Mesenchymal stem cell (in vitro differentiated cells and primary cell): ENCODE results near the gene CFP.

ENCODE experiments used
- DNase-seq: peaks from one replicate; pipeline ENCODE4 v3.0.0-alpha.2; 2013
- H2AFZ ChIP-seq: one replicate; pipeline ENCODE4 v1.6.1; 2013; ENCODE audit warnings: low read depth, mild to moderate bottlenecking, control low read depth, inconsistent platforms, low read length, moderate library complexity
- H2AK5ac ChIP-seq: 2 replicates; pipeline ENCODE4 v1.6.1; 2013; ENCODE audit warnings: low read length, moderate library complexity, mild to moderate bottlenecking, inconsistent platforms; ENCODE audit not compliant: severe bottlenecking
- H2BK120ac ChIP-seq: one replicate; pipeline ENCODE4 v1.6.1; 2013; ENCODE audit warnings: low read depth, mild to moderate bottlenecking, inconsistent platforms, low read length, moderate library complexity
- H2BK12ac ChIP-seq, 2 experiments: one replicate each; pipeline ENCODE4 v1.6.1; 2013; ENCODE audit warnings: inconsistent platforms in 2 of 2, low read length in 2 of 2, mild to moderate bottlenecking in 2 of 2, moderate library complexity in 2 of 2, control low read depth in 1 of 2
- H2BK15ac ChIP-seq: one replicate; pipeline ENCODE4 v1.6.1; 2013; ENCODE audit warnings: mild to moderate bottlenecking, low read depth, inconsistent platforms; ENCODE audit not compliant: poor library complexity, severe bottlenecking
- H2BK5ac ChIP-seq: 2 replicates; pipeline ENCODE4 v1.6.1; 2013; ENCODE audit warnings: low read depth, mild to moderate bottlenecking, low read length, control low read depth, inconsistent platforms; ENCODE audit not compliant: poor library complexity, severe bottlenecking
- H3K14ac ChIP-seq, 2 experiments: one replicate each; pipeline ENCODE4 v1.6.1; 2013; ENCODE audit warnings: inconsistent platforms in 2 of 2, low read length in 2 of 2, control low read depth in 1 of 2, mild to moderate bottlenecking in 1 of 2, moderate library complexity in 1 of 2
- H3K18ac ChIP-seq, 2 experiments: one replicate each; pipeline ENCODE4 v1.6.1; 2013; ENCODE audit warnings: inconsistent platforms in 2 of 2, low read length in 2 of 2, control low read depth in 1 of 2, low read depth in 1 of 2, mild to moderate bottlenecking in 1 of 2
- H3K23ac ChIP-seq, 2 experiments: one replicate each; pipeline ENCODE4 v1.6.1; 2013; ENCODE audit warnings: inconsistent platforms in 2 of 2, low read length in 2 of 2, mild to moderate bottlenecking in 2 of 2, moderate library complexity in 2 of 2, control low read depth in 1 of 2
- H3K27ac ChIP-seq: 2 replicates; pipeline ENCODE4 v1.5.1; 2013; ENCODE audit warnings: mild to moderate bottlenecking, moderate library complexity, low read length, control low read depth, inconsistent platforms; ENCODE audit not compliant: poor library complexity, severe bottlenecking
- H3K27me3 ChIP-seq, 2 experiments: 2 replicates each; pipeline versions ENCODE4 v1.6.1 to v1.7.0; 2013; ENCODE audit warnings: low read length in 2 of 2, mild to moderate bottlenecking in 2 of 2, moderate library complexity in 2 of 2, control low read depth in 1 of 2, inconsistent platforms in 1 of 2; ENCODE audit not compliant: control insufficient read depth in 1 of 2, insufficient read depth in 1 of 2
- H3K36me3 ChIP-seq, 2 experiments: 2 replicates each; pipeline versions ENCODE4 v1.6.1 to v1.7.0; 2013; ENCODE audit warnings: low read length in 2 of 2, control low read depth in 1 of 2, inconsistent platforms in 1 of 2, low read depth in 1 of 2, mild to moderate bottlenecking in 1 of 2; ENCODE audit not compliant: insufficient read depth in 2 of 2, control insufficient read depth in 1 of 2
- H3K4ac ChIP-seq, 2 experiments: one replicate each; pipeline ENCODE4 v1.6.1; 2013; ENCODE audit warnings: inconsistent platforms in 2 of 2, low read length in 2 of 2, mild to moderate bottlenecking in 2 of 2, moderate library complexity in 2 of 2, control low read depth in 1 of 2, low read depth in 1 of 2
- H3K4me1 ChIP-seq: 2 replicates; pipeline ENCODE4 v1.6.1; 2013; ENCODE audit warnings: low read depth, low read length, control low read depth; ENCODE audit not compliant: control insufficient read depth, insufficient read depth
- H3K4me2 ChIP-seq: 2 replicates; pipeline ENCODE4 v1.6.1; 2013; ENCODE audit warnings: low read length, mild to moderate bottlenecking, inconsistent platforms; ENCODE audit not compliant: poor library complexity, severe bottlenecking
- H3K4me3 ChIP-seq, 2 experiments: 2 replicates each; pipeline versions ENCODE4 v1.5.1 to v1.7.0; 2013; ENCODE audit warnings: low read length in 2 of 2, mild to moderate bottlenecking in 2 of 2, control low read depth in 1 of 2, low read depth in 1 of 2; ENCODE audit not compliant: insufficient read depth in 1 of 2
- H3K79me1 ChIP-seq: replicated peaks from 2 replicates; pipeline ENCODE4 v1.6.1; 2013; ENCODE audit warnings: mild to moderate bottlenecking, control low read depth, low read length, inconsistent platforms; ENCODE audit not compliant: poor library complexity, severe bottlenecking
- H3K9ac ChIP-seq: 2 replicates; pipeline ENCODE4 v1.7.0; 2013; ENCODE audit warnings: mild to moderate bottlenecking, low read length, moderate library complexity
- H3K9me3 ChIP-seq: 2 replicates; pipeline ENCODE4 v1.7.0; 2013; ENCODE audit warnings: mild to moderate bottlenecking, low read length; ENCODE audit not compliant: control insufficient read depth
- H4K8ac ChIP-seq: one replicate; pipeline ENCODE4 v1.6.1; 2013; ENCODE audit warnings: inconsistent platforms, mild to moderate bottlenecking, low read length, moderate library complexity
- H4K91ac ChIP-seq: one replicate; pipeline ENCODE4 v1.6.1; 2013; ENCODE audit warnings: mild to moderate bottlenecking, low read length, inconsistent platforms
- WGBS: methylation state at CpG from one replicate; pipeline ENCODE4 v1.1.7; 2013; ENCODE audit warnings: mixed read lengths; 5-methylcytosine and 5-hydroxymethylcytosine counted together

The CFP gene

DNA sequence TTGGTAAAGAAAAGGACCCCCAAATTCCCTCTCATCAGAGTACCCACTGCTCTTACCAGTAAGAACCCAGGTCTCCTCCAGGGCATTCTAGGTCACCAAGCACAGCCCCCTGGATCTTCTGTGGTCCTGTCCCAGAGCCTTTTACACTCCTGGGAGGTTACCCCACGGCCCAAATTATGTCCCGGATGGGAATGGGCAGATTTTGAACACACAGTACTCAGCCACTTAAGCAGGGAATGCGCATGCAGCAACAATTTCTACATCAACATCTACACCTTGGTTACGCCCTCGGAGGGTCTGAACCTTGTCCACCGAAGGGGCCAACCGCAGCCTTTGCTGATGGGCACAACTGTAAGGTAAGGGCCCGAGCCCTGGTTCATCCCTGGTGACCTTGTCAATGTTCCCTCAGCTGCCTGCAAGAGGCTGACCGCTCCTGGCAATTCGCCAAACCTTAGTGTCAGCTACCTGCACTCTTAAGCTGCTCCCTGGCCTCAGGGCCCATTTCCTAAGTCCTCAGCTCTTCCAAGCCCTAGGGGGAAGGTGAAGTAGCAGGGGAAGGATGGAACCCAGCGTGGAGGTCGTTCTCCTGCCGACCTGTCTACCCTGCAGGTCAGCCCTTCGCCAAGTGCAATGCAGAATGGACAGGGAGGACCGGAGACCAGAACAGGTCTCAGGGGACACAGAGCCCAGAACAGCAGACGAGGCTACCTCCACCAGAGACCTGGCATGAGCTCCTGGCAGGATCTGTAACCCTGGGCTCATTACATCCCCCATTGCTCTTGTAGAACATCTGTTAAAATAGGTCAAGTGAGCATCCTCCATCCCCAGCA, 41.6 kb downstream of the CFP start:
- H3K23ac ChIP-seq = no peak overlapping the region
- H3K4me1 ChIP-seq = peaks cover 10% of the 10 kb centered on the region
- H3K4me2 ChIP-seq = no peak overlapping the region
- 91% methylated on average over 12 of the region's 16 CpGs for WGBS
- no peak overlapping the region for H2AFZ ChIP-seq
- peaks cover 0 to 7% of the 10 kb centered on the region in 2 experiments for H3K27me3 ChIP-seq
- H4K8ac ChIP-seq = no peak overlapping the region
- no peak overlapping the region for H3K9ac ChIP-seq
- H3K36me3 ChIP-seq = peaks cover 19 to 24% of the 10 kb centered on the region in 2 experiments
- no peak overlapping the region for H2BK5ac ChIP-seq
- DNase-seq = no peak
- peaks cover 3% of the 10 kb centered on the region for H3K79me1 ChIP-seq
- no peak overlapping the region for H3K14ac ChIP-seq
- no peak overlapping the region for H3K27ac ChIP-seq
- no peak overlapping the region for H3K4me3 ChIP-seq
- H3K4ac ChIP-seq = no peak overlapping the region
- no peak overlapping the region for H2AK5ac ChIP-seq
- no peak overlapping the region for H4K91ac ChIP-seq
- H2BK12ac ChIP-seq = no peak overlapping the region
- no peak overlapping the region for H2BK120ac ChIP-seq
- no peak overlapping the region for H2BK15ac ChIP-seq
- no peaks in the 10 kb centered on the region for H3K9me3 ChIP-seq
- H3K18ac ChIP-seq = no peak overlapping the region

DNA sequence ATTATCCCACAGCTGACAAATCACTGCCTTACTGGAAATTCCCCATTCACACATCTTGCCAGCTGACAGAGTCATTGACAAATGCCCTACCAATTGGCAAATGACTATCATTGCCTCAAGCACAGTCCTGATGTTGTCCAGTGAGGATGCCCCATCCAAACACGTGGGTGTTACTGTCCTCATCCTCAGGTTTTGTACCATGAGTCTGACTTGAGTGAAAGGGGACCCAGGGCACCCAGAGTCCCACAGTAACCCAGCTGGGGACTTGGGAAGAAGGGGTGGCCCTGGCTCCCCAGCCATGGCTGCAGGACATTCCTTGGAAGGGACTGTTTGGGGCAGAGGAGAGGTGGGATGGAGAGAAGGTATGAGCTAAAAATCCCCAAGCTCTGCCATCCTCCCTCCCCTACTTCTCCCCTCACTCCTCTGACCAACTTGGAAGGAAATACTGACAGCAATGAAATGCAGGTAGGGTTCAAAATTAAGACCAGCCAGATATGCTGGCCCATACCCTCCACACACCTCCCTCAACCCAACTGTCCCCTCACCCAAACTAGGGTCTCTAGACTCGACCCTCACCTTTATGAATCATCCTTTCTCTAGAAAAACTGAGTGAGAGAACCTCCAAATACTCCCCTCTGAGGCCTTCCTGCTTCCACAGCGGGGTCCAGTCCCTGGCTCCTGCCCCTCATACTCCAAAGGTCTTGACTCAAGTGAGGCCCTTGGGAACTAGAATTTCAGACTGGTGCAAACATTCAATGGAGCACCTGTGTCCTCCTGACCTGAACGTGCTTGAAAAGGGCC, 42.4 kb downstream of the CFP start:
- peaks cover 10% of the 10 kb centered on the region for H3K4me1 ChIP-seq
- no peak overlapping the region for H3K23ac ChIP-seq
- H3K36me3 ChIP-seq = peaks cover 19 to 24% of the 10 kb centered on the region in 2 experiments
- DNase-seq = no peak
- H3K4me2 ChIP-seq = no peak overlapping the region
- WGBS = 62% methylated on average over 4 of the region's 4 CpGs
- no peak overlapping the region for H4K8ac ChIP-seq
- no peak overlapping the region for H4K91ac ChIP-seq
- H2BK120ac ChIP-seq = no peak overlapping the region
- H2AFZ ChIP-seq = no peak overlapping the region
- no peak overlapping the region for H3K14ac ChIP-seq
- no peak overlapping the region for H2BK15ac ChIP-seq
- no peaks in the 10 kb centered on the region for H3K9me3 ChIP-seq
- H2AK5ac ChIP-seq = no peak overlapping the region
- H3K18ac ChIP-seq = no peak overlapping the region
- H2BK12ac ChIP-seq = no peak overlapping the region
- no peak overlapping the region for H3K9ac ChIP-seq
- H3K79me1 ChIP-seq = peaks cover 3% of the 10 kb centered on the region
- peaks cover 0 to 7% of the 10 kb centered on the region in 2 experiments for H3K27me3 ChIP-seq
- no peak overlapping the region for H3K4ac ChIP-seq
- H3K4me3 ChIP-seq = no peak overlapping the region
- H2BK5ac ChIP-seq = no peak overlapping the region
- H3K27ac ChIP-seq = no peak overlapping the region

DNA sequence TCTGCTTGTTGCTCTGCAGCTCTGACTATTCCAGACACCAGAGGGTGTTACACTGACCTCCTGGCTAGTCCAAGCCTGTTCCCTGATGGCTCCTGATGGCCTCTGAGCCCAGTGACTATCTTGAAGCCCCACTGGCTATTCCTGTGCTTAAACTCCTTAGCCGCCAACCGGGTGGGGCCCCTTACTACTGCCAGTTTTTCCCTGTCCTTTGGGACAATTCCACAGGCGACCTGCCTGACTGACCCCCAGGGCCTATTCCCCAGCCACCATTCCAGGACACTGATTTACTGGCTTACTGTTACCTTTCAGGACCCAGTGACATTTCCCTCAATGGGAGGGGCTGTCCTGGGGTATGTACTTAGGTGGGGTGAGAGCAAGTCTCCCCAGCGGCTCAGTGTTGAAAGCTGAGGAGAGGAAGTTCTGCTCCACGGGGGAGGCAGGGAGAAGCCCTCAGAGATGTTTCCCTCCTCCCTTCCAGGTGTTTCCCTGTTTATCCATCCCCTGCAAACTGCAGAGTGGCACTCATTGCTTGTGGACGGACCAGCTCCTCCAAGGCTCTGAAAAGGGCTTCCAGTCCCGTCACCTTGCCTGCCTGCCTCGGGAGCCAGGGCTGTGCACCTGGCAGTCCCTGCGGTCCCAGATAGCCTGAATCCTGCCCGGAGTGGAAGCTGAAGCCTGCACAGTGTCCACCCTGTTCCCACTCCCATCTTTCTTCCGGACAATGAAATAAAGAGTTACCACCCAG, 43.5 kb downstream of the CFP start:
- H4K91ac ChIP-seq = no peak overlapping the region
- H3K4me3 ChIP-seq = peak overlapping the region in 1 of 2 experiments; percentile 80
- no peak overlapping the region for H3K4ac ChIP-seq
- WGBS = 96% methylated on average over 8 of the region's 11 CpGs
- no peak overlapping the region for H3K27ac ChIP-seq
- H3K9ac ChIP-seq = peak overlapping the region; percentile 7
- H3K9me3 ChIP-seq = no peaks in the 10 kb centered on the region
- no peak overlapping the region for H2AFZ ChIP-seq
- H2BK12ac ChIP-seq = no peak overlapping the region
- no peak overlapping the region for H2BK5ac ChIP-seq
- peaks cover 12% of the 10 kb centered on the region for H3K4me1 ChIP-seq
- no peak overlapping the region for H4K8ac ChIP-seq
- H2AK5ac ChIP-seq = no peak overlapping the region
- H3K14ac ChIP-seq = no peak overlapping the region
- DNase-seq = no peak
- H2BK15ac ChIP-seq = no peak overlapping the region
- no peak overlapping the region for H3K4me2 ChIP-seq
- H3K79me1 ChIP-seq = peaks cover 3% of the 10 kb centered on the region
- no peak overlapping the region for H3K18ac ChIP-seq
- H3K27me3 ChIP-seq = peaks cover 0 to 7% of the 10 kb centered on the region in 2 experiments
- H3K36me3 ChIP-seq = peaks cover 19 to 24% of the 10 kb centered on the region in 2 experiments
- H2BK120ac ChIP-seq = no peak overlapping the region
- H3K23ac ChIP-seq = no peak overlapping the region
